GM12864 (cell line): ENCODE measurements around the gene PLEKHD1.

Experiments
- DNase-seq: peaks from one replicate; pipeline ENCODE4 v3.0.0-alpha.2; 2011; ENCODE audit warnings: low read depth
- H3K4me3 ChIP-seq: 2 replicates; pipeline ENCODE4 v1.5.1; 2011; ENCODE audit warnings: mild to moderate bottlenecking, low read depth, low read length, control low read depth
- TF ChIP-seq, protein P1 (sequence below): IDR thresholded peaks from 2 replicates; pipeline ENCODE4 v1.5.1; 2011; ENCODE audit warnings: low read depth, mild to moderate bottlenecking, moderate library complexity, low read length, control low read depth, inconsistent platforms; ENCODE audit errors: missing control alignments

PLEKHD1 gene

DNA sequence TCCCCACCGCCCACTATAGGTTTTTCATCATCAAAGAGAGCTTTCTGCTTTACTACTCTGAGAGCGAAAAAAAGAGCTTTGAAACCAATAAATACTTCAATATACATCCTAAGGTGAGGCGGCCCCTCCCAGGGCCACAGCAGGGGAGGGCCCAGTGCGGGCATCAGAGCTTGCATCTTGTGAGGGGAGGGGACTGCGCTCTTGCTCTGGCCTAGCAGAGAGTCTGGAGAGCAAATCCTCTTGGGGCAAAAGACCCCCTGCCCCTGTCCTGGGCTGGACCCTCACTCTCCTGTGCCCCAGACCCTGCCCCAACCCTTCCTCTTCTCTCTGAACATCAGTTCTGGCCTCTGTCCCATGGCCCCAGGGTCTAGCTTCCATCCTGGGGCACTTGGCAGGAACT lies 15.6 kb downstream of the PLEKHD1 start:
- DNase-seq: no peak
- TF ChIP-seq, protein P1, sequence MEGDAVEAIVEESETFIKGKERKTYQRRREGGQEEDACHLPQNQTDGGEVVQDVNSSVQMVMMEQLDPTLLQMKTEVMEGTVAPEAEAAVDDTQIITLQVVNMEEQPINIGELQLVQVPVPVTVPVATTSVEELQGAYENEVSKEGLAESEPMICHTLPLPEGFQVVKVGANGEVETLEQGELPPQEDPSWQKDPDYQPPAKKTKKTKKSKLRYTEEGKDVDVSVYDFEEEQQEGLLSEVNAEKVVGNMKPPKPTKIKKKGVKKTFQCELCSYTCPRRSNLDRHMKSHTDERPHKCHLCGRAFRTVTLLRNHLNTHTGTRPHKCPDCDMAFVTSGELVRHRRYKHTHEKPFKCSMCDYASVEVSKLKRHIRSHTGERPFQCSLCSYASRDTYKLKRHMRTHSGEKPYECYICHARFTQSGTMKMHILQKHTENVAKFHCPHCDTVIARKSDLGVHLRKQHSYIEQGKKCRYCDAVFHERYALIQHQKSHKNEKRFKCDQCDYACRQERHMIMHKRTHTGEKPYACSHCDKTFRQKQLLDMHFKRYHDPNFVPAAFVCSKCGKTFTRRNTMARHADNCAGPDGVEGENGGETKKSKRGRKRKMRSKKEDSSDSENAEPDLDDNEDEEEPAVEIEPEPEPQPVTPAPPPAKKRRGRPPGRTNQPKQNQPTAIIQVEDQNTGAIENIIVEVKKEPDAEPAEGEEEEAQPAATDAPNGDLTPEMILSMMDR: no peak
- no peak overlapping the region for H3K4me3 ChIP-seq

DNA sequence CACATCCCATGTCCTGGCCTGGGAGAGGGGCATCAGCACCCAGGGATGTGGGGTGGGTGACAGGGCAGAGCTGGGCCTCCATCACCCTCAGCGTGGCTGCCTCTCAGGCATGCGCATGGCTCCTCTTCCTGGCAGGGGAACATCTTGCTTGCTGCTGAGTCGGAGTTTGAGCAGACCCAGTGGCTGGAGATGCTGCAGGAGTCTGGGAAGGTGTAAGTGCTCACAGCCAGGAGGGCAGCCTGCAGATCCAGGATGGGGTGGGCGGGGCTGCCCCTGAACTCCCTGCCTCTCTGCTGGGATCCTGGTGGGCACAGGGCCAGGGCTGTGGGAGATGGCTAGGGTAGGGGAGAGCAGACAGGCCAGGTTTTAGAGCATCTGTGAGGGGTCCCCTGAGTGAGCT lies 16.2 kb downstream of the PLEKHD1 start:
- DNase-seq: no peak
- H3K4me3 ChIP-seq: no peak overlapping the region
- TF ChIP-seq, protein P1: no peak

DNA sequence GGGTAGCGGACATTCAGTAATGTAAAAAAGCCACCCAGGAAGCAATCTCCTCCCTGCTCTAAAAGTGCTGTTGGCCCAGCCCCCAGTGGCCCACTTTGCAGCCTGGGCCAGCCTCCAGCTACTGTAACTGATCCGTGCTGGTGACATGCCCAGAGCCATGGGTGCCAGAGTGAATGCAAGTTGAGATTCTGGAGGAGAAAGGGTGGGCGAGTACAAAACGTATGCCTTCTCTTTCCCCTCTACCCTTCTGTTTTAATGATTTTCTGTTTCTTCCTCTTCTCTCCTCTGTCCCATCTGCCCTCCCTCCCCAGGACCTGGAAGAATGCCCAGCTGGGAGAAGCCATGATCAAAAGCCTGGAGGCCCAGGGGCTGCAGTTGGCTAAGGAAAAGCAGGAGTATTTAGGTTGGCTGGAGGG lies 16.9 kb downstream of the PLEKHD1 start:
- H3K4me3 ChIP-seq: no peak overlapping the region
- TF ChIP-seq, protein P1: no peak
- DNase-seq: no peak

DNA sequence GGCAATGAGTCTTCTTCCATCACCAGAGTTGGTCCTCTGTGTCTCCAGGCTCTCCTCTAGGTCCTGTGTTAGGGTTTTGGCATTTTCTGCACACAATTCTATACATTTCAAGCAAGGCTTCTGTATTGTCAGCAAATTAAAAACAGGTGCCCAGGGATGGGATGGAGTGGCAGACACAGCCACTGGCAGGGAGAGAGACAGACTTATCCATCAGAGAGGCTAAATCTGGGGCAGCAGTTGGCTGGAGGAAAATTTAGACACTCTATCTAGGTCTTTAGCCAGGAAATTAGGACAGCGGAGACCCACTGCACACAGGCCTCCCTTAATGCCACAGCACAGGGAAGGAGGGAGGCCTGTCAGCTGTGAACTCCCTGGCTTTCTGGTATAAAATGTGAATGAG lies 20.2 kb downstream of the PLEKHD1 start:
- no peak overlapping the region for H3K4me3 ChIP-seq
- TF ChIP-seq, protein P1: no peak
- DNase-seq: no peak

DNA sequence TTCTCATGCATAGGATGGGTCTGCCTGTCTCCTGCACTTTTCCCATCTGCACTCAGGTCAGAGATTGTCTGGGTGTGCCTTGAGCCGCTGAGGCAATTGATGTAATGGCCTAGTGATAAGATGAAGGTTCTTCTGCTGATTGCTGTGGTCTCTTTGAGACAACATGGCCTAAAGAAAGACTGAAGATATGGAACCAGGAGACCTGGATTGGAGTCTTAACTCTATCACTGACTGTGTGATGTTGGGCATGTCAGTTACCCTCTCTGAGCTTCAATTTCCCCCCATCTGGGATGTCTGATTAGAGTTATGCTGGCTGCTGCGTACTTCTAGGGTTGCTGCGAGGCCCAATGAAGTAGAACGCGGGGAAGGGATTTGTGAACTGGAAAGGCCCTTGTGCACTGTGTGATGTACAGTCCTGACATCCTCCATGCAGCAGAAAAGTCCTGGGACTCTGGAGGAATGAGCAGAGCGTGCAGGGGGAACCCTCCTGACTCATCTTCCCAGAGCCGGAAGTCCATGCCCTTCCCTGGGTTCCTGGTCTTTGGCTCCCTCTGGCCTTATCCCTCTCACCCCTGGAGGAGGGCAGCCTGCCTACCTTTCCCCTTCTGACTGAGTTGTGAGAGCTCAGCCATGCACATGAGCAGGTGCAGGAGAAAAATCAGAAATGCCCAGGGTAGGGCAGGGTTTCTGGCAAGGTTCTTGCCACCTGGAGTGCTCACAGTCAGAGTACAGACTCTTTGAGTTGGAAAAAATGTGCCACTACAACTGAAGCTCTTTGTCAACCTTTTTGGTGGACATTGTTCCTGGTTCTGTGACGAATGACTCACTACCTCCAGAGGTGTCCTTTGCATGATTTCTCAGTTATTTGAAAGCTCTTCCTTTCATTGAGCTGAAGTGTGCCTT lies 21.1 kb downstream of the PLEKHD1 start:
- DNase-seq: no peak
- TF ChIP-seq, protein P1: no peak
- H3K4me3 ChIP-seq: no peak overlapping the region

DNA sequence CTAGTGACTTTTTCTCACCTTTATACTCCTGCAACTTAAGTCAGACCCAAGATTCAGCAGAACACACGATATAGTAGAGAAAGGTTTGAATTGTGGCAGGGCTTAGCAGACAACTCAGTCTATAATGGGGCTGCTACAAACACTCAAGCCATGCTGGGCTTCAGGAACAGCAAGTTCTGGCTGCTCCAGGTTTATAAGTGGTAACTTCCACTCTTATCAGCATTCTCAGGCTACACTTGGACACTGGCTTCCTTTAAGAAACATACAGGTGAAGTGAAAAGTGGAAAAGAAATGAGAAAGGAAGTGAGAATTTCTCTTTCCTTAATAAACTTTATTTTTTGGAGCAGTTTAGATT lies 21.7 kb downstream of the PLEKHD1 start:
- no peak for DNase-seq
- TF ChIP-seq, protein P1: no peak
- no peak overlapping the region for H3K4me3 ChIP-seq
